ENCODE results near the gene FAM83G. TPM values are rescaled to one million over a fixed set of nuclear protein-coding genes. Genes with fewer than 3 reads are reported as not detected.

Gene FAM83G
- total RNA-seq, 1 experiment from 2014 or later, result 20.2 TPM

Other genes with a start within 250 kb of the FAM83G start
- gene TVP23B, start 223.6 kb downstream of the FAM83G start, total RNA-seq (2014; rRNA removed; shearing (Covaris generic)), result 112 and 125 TPM in 2 replicates
- gene PRPSAP2, start 146.6 kb downstream of the FAM83G start, total RNA-seq (2014; rRNA removed; shearing (Covaris generic)), result 63.8 and 72.5 TPM in 2 replicates
- 0.06 TPM in 1 of 2 replicates, not detected in the other for gene SLC5A10, start 52.6 kb downstream of the FAM83G start, total RNA-seq (2014; rRNA removed; shearing (Covaris generic))
- not detected in 2 replicates for gene GRAP, start 42.2 kb upstream of the FAM83G start, total RNA-seq (2014; rRNA removed; shearing (Covaris generic))
- not detected in 2 replicates for gene GRAPL, start 122.8 kb upstream of the FAM83G start, total RNA-seq (2014; rRNA removed; shearing (Covaris generic))
- gene EPN2, start 232.6 kb upstream of the FAM83G start, total RNA-seq (2014; rRNA removed; shearing (Covaris generic)), result 16.3 and 37.3 TPM in 2 replicates